Activated T-cell treated with anti-CD3 and anti-CD28 coated beads for 4 hours (primary cell): ENCODE data around the gene TLE7.
A peak's percentile ranks its signal among the peaks of the same experiment; 100 is the strongest.

Experiments used
- DNase-seq: peaks from one replicate; pipeline ENCODE4 v3.0.0-alpha.2; 2020

Gene TLE7

DNA sequence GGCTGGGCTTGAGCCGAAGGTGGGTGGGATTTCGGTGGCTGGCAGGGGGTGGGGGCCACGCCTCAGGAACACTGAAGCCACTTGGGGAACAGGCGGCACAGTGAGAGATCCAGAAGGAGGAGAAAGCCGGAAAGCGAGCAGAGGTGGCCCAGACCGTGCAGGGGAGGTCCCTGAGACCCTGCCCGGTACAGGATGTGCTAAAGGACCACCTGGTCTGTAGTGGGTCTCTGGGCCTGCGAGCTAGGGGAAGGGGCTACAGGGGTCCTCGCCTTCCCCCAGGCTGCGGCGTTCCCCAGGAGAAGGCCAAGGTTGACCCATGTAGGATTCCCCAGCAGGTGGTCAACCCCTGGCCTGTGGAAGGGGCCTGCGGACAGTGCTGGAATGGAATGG, at the start of gene TLE7:
TLE7 (minus strand) TSS at position 4 of the 390 bp plus-strand sequence. CDS start 8,730 bp downstream, outside the sequence.
- no peak for DNase-seq

DNA sequence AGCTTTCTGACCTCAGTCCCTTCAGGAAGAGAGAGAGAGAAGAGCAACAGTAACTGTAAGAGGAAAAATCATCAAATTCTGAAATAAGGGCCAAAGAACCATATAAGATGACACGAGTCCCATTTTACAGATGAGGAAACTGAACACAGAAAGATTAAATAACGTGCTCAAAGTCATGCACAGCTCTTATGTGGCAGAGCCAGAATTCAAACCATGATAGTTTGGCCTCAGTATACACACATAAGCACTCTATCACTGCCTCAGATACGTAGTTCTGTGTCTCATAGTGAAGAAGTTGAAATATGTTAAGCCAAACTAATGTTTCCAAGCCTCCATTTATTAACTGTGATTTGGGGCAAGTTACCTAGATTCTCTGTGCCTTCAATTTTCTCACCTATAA, 49.2 kb upstream of the TLE7 start:
- no peak for DNase-seq

DNA sequence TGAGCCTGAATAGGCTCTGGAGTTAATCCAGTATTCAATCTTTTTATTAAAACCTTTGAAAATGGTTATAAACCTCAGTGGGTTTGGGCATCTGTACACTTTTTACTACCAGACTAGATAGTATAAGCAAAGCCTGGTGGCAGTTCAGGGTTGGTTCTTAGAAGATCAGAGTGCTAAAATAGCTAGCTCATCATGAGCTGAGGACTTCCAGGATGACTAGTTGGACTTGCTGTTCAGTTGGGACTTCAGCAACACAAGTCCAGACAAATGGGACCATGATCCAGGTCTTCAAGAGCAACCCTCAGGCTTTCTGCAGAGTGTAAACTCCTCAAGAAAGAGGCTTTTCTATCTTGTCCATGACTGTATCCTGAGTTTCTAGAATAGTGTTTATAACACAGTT, 48.5 kb upstream of the TLE7 start:
- no peak for DNase-seq

DNA sequence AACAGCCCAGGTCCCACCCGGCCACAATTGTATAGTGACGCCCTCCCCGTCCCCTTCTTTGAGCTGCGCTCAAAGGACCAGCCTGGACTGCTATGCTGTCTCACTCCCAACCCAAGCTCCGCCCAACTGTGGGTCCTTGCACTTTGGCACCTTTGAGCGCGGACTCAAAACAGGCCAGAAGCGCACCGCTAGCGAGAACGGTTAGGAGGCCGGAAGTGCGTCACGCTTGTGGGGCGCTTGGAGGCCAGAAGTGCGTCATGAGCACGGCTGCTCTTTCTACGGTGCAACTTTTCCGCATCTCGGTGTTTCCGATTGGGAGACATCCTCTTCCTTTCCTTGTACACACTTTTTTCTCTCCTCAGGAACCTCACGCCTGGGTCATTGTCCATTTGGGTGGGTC, 47.3 kb upstream of the TLE7 start, which contains the start of gene ZNF19:
ZNF19 (minus strand) TSS at position 203 of the 400 bp plus-strand sequence. CDS start 7,210 bp downstream, outside the sequence.
- DNase-seq = no peak

DNA sequence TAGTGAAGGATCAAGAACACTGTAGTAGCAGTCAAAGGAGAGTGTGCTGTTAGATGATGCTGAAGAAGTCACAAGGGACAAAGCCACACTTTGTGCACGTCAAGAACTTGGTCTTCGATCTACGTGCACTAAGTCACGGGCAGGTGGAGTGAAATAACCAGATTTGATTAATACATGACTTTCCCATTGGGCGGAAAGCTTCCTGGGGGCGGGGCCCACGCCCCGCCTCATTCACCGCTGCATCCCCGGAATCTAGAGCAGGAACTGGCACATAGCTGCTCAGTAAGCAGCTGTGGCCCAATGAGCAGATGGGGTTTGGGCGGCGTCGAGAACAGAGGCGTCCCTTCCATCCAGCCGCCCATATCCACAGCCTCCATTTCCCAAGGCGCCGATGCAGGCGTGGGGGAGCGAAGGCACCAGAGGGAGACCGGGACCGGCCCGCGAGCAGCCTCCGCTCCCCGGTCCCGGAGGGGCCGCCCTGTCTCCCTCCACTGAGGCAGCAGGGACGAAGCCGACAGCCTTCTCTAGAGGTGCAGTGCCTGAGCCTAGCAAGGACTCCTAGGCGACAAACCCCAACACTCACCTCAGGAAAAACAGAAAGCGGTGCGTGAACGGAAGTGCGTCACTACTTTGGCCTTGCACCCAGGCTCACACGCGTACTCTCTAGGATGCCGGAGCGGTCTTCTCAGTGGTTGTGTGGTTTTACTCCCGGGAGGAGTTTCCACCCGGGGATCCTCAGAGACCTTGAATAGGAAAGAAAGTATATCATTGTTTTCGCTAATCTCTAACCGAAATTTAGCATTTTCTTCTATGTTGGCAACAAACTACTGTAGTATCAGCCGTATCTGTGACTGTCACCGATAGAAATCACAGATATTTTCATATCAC, 42.4 kb upstream of the TLE7 start:
- peak; percentile 67 for DNase-seq

DNA sequence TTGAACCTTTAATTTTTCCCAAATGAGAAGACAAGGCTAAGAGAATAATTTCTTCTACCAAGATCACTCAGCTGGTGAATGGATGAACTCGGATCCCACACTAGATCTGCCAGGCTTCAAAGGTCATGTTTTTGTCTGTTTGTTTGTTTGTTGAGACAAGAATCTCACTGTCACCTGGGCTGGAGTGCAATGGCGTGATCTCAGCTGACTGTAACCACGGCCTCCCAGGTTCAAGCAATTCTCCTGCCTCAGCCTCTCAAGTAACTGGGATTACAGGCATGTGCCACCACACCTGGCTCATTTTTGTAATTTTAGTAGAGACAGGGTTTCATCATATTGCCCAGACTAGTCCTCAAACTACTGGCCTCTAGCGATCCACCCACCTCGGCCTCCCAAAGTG, 40.7 kb upstream of the TLE7 start:
- DNase-seq = no peak

DNA sequence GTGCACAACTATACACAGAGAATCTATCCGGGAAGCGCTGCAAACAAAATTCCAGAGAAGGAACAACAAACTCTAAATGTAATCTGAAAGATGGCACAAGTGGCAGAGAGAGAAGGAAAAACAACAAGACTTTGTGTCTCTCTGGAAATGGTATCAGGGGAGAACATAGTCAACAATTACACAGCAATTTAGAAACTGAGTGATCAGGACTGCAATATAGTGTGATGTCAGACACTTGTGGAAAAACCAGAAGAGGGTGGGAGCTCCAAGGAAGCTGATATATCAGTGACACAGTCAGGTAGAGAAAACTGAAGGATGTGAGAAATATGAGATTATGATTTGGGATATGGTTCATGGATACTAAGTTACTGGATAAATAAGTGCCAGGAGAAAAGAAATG, 39.1 kb upstream of the TLE7 start:
- no peak for DNase-seq

DNA sequence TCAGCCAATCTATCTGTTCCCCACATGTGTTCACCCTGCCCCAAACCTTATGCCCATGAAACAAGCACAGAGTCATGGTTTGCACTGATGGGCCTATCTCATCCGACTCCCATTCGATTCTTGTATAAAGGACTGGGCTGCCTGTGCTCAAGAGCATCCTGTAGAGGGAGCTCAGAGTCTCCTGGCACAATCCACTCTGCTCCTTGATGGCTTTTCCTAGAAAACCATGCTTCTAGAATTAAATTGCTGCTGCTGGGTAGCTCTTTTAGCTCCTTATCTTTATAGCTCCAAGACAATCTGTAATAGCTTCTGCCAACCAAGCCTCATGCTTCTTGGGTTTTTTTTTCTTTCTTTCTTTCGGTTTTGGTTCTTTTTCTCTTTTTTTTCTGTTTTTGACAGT, 37.6 kb upstream of the TLE7 start:
- no peak for DNase-seq

DNA sequence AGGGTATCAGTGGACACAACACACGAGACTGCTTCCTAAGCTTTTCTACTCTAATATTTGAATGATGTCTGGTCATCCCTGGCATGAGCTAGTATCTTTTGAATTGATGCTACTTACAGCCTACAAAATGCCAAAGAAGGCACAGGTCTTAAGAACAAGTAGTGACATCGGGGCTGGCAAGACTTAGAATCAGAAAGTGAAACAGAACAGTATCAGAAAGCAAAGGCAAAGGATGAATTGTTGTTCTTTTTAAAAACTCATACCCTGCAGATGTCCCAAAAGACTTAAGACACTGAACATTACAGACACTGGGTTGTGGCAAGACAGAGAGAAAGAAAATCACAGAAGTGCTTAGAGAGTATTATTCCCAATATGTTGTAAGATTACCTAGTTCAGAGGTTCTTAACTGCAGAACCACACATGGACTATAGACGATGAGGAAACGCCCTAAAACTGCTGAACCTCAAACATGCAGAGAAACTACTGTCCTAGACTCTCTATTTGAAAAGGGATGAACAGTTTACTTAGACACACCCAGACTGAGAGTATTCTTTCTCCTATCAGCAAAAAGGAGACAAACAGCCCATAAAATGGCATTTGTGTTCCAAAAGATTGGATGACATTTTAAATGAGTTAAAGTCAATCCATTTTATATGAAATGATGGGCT, 34.7 kb upstream of the TLE7 start:
- no peak for DNase-seq

DNA sequence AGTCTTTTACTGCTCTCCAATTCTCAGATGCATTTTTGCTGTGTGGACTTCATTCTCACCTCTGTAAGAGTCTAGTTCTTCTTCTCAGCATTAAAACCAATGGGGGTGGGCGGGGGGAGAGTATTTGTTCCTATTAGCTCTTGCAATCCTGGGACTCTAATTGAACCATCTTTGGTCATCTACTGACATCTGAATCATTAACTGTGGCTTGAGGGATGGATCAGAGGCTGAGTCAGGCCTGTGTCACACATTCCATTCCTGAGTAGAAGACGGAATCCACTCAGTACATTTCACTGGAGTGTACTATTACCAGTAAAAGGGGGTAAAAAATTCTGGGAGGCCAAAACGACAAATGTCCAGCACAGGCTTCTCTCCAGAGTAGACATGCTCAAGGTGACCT, 33.0 kb upstream of the TLE7 start:
- no peak for DNase-seq

DNA sequence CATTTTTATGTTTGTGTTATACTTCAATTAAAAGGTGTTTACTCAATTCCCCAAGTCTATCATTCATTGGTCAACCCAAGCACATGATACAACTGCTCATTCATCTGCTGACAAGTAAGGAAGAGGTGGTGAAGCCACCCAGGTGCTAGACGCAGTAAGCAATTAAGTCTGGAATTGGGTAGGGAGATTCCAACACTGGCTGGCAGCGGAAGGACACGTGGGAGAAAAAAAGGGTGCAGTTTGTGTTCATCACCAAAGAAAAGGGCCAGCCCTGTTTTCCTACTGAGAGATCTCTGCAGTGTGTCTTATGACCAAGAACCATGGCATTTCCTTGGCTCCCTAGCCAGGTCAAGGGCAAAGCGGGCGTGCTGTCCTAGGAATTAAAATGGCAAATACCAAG, 32.0 kb upstream of the TLE7 start:
- no peak for DNase-seq

DNA sequence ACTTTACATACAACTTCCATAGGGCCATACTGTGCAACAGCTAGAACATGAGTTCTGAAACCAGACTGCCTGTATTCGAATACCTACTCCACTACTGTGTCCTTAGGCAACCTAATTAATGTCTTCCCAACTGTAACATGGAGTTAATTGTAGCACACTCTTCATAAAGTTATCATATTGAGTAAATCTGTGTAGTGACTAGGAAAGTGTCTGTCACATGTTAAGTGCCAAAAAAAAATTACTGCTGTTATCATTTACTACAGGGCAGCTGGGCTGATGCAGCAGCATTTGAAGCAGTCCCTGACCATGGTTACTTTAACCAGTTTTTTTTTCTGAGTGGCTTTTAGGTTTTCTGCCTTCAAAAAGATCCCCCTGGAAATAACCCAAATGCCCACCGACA, 31.1 kb upstream of the TLE7 start:
- DNase-seq = no peak

DNA sequence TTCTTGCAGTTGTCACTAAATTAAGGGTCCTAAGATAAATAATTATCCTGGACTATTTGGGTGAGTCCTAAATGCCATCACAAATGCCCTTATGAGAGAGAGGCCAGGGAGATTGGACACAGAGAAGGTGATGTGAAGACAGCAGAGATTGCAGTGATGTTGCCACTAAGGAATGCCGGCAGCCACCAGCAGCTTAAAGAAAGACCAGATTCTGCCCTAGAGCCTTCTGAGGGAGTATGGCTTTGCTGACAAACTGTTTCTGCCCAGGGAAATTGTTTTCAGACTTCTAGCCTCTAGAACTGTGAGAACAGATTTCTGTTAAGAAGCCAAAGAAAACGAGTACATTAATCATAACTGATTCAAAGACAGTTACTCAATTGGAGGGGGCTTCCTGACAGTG, 30.2 kb upstream of the TLE7 start:
- DNase-seq = no peak

DNA sequence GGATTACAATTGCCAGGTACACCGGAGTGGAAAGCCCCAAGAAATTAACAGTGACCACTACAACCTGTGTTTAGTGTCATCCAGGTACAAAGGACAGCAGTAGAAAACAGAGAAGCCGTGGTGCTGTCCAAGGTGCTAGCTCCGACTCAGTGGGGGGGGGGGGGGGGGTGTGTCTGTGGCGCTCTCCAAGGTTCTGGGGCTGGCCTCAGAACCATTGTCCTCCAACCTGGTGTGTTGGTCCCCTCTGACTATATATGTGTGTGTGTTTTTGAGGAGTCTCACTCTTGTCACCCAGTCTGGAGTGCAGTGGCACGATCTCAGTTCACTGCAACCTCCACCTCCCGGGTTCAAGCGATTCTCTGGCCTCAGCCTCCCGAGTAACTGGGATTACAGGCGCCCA, 26.0 kb upstream of the TLE7 start:
- DNase-seq = no peak

DNA sequence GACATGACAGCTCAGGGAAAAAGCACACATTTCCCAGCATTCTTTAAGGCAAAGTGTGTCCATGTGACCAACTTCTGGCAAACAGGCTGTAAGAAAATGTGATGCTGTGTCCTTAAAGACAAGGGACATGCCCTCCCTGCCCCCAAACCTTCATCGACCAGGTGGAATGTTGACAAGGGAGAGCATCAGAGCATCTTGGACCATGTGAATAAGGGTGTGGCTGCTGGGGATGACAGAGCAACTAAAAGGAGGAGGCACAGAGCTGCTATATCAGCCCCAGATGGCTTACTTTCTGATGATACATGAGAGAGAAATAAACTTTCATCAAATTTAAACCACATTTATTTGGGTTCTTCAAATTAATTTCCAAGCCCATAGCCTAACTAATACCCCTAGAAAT, 22.4 kb upstream of the TLE7 start:
- no peak for DNase-seq

DNA sequence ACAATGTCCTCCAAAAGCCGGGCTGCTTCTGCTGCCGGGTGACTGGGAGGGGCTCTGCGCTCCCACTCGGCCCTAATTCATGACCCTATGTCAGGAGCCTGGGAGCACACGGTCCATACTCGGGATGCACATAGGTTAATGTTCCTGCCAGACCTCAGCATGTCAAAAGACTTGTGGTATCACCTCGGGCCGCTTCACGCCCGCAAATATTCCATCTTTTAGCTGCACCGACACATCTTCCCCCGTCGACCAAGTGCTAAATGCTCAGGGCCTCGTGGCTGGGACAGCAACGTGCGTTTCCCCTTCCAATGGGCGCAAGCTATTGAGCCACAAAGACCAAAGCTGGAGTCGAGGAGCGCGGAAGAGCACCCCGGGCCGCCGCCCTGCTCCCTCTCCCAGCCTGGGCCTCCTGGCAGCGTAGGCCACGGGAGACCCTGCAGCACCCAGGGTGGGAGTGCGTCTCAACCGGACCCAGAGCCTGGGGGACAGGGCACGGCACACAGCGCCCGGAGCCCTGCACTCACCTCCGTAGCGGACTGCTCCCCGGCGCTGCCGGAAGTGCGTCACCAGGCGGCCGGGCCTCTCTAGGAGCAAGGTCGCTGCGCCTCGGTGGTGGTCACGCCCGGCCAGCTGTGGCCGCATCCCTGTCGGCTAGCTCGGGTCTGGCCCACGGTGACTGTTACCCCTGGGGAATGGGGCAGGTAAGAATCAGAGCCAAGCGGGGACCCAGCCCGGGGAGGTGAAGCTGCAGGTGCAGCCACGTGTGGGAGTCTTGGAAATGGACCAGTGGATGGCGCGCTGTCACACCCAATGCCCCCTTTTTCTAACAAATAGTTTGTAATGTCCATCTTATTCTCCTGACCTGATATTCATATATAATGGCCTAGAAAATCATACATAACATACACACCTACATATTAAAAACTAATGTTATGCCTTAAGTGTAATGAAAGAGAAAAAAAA, 20.1 kb upstream of the TLE7 start, which contains the start of gene ZNF23:
ZNF23 (minus strand) TSS at position 562 of the 963 bp plus-strand sequence. CDS start 5,451 bp downstream, outside the sequence.
- peak; percentile 67 for DNase-seq

DNA sequence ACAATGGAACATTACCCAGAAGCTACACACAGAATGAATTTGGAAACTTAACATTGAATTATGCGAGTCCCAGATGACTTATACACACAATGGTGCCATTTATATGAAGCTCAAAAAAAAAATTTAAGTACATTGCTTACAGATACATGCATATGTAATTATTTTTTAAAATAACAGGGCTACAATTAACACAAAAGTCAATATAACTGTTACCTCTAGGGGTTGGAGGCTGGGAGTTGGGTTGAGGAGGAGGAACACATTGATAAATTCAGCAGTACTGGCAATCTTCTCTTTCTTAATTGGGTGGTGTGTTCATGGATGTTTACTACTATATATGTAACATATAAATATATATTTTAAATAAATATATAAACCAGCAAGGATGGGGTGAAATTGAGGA, 19.1 kb upstream of the TLE7 start:
- no peak for DNase-seq

DNA sequence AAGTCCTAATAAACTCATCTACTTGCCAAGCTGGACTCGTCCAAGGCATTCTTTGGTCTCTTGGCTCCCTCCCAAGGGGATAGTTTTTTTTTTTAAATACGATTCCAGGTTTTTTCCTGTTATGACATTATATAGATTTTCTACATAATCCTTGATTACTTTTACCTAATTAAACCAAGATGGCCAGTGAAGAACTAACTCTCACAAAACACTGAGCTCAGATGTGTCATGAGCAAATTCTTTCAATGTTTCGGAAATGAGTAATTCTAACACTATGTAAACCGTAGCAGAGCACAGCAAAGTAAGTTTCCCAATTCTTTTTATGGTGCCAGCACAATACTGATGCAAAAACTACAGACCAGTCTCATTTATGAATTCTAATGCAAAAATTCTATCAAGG, 18.4 kb upstream of the TLE7 start:
- no peak for DNase-seq

DNA sequence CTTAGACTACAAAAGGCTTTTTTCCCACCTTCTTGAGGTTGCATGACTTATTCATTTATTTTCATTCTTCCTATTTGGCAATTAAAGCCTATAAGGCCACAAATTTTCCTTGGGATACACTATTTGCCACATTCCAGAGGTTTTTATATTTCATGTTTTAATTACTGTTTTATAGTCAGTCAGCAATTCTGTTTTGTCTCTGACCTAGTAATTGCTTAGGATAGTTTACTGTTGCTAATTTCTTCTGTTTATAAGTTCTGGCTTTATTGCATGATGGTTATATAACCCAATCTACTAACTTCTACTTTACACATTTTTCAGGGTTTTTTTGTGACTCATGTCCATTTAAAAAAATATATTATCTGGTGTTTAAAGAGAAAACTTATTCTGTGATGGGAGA, 17.7 kb upstream of the TLE7 start:
- DNase-seq = no peak

DNA sequence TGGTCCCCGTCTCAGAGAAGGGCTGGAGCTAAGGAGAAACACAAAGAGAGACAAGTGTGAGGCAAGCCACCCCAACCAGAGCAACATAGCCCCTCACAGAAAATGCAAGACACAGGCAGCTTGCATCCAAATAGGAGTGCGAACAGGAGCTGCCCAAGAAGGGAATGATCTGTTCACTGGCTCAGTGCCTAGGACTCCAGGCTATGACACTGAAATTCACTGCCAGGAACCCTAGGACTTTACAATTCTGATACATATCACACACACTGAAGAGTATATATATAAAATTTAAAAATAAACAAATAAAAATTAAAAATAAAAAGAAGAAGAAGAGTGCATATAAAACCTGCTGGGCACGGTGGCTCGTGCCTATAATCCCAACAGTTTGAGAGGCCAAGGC, 14.9 kb upstream of the TLE7 start:
- DNase-seq = no peak

DNA sequence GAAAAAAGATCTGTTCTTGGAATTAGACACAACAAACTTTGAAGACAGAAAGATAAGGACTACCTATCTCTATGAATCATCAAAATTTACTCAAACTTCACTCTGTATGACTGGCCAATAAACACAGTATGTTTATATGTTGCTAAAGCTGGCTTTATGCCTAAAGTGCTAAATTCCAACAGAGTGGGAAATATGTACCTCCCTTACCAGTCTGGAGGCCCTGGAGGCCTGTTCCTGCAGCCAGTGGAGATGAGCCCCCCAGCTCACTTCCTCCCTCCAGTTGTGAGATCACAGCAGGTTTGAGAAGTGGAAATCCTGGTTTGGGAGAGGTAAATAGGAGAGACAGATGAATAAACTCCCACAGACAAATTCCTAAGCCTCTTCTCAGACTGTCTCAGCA, 11.2 kb upstream of the TLE7 start:
- no peak for DNase-seq

DNA sequence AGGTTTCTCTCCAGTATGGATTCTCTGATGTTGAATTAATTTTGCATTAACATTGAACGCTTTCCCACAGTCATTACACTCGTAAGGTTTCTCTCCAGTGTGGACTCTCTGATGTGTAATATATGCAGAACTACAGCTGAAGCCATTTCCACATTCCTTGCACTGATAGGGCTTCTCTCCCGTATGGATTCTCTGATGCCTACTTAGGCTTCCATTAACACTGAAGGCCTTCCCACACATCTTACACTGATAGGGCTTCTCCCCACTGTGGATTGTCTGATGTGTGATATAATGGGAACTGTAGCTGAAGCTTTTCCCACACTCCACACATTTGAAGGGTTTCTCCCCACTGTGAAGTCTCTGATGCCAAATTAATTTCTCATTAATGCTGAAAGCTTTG, 7.2 kb upstream of the TLE7 start:
- DNase-seq = no peak

DNA sequence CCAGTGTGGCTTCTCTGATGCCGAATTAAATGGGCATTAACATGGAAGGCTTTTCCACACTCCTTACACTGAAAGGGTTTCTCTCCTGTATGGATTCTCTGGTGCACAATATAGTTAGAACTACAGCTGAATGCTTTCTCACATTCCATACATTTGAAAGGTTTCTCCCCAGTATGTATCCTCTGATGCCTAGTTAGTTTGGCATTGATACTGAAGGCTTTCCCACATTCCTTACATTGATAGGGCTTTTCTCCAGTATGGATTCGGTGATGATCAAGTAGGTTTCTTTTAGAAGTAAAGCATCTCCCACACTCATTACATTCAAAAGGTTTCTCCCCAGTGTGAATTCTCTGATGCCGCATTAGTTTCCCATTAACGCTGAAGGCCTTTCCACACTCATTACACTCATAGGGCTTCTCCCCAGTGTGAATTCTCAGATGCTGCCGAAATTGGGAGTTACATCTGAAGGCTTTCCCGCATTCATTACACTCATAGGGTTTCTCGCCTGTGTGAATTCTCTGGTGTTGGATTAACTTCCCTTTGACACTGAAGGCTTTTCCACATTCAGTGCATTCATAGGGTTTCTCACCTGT, 6.5 kb upstream of the TLE7 start:
- DNase-seq = no peak
